Measurements from ENCODE around the gene BHLHE23.
A peak's percentile ranks its signal among the peaks of the same experiment; 100 is the strongest.

Gene BHLHE23

GRCh38 chr20:62994869-62995281 is 11.9 kb downstream of the BHLHE23 start:
- H2BK15ac ChIP-seq (ENCODE audit: low read length): peak overlapping the region; percentile 46
- H3K36me3 ChIP-seq (replicated peaks in 1 of 2; ENCODE audit: control insufficient read depth in 2 of 2, insufficient read depth in 2 of 2, low read length in 2 of 2): no peaks in the 10 kb centered on the region
- peak overlapping the region; percentile 7 for H2BK5ac ChIP-seq (ENCODE audit: low read length)
- H3K14ac ChIP-seq (ENCODE audit: low read length): no peak overlapping the region
- H3K4me1 ChIP-seq (ENCODE audit: control insufficient read depth in 2 of 2, insufficient read depth in 1 of 2, low read depth in 1 of 2, low read length in 2 of 2): peaks cover 2 to 11% of the 10 kb centered on the region in 2 donors
- no peak overlapping the region for H4K91ac ChIP-seq (ENCODE audit: low read depth, low read length, poor library complexity)
- H2BK12ac ChIP-seq (ENCODE audit: low read length): no peak overlapping the region
- H3K9me3 ChIP-seq (replicated peaks in 1 of 2; ENCODE audit: control insufficient read depth in 2 of 2, insufficient read depth in 1 of 2, low read depth in 1 of 2, low read length in 2 of 2): peaks cover 2 to 4% of the 10 kb centered on the region in 2 donors
- no peak overlapping the region for H2BK120ac ChIP-seq (ENCODE audit: low read depth, low read length)
- no peak overlapping the region for H4K8ac ChIP-seq (ENCODE audit: low read depth, low read length)
- H2AK5ac ChIP-seq (ENCODE audit: low read depth, low read length): no peak overlapping the region
- no peak for DNase-seq (ENCODE audit: low spot score)
- H3K9ac ChIP-seq (ENCODE audit: low read depth, low read length, poor library complexity): no peak overlapping the region
- H3K23ac ChIP-seq (ENCODE audit: low read depth, low read length, poor library complexity): peak overlapping the region; percentile 59
- H3K79me1 ChIP-seq (ENCODE audit: low read depth, low read length): no peaks in the 10 kb centered on the region
- peak overlapping the region; percentile 81 for H3K18ac ChIP-seq (ENCODE audit: low read length)
- H3K4me2 ChIP-seq (ENCODE audit: insufficient read depth, low read length, poor library complexity, severe bottlenecking): no peak overlapping the region
- WGBS, 2 donors (ENCODE audit: extremely low coverage in 2 of 2, insufficient read length in 2 of 2, insufficient replicate concordance in 1 of 2): no CpG with 5 or more reads among the region's 19 CpGs
- H3K27me3 ChIP-seq (ENCODE audit: control insufficient read depth in 3 of 3, insufficient read depth in 3 of 3, low read depth in 1 of 3, low read length in 3 of 3): peaks cover 0 to 89% (median 6%) of the 10 kb centered on the region in 3 experiments
- no peak overlapping the region for H3K4me3 ChIP-seq (ENCODE audit: low read length in 2 of 2)
- H3K27ac ChIP-seq (replicated peaks; ENCODE audit: low read length): no peak overlapping the region
- H3K4ac ChIP-seq (ENCODE audit: low read length): no peak overlapping the region
- peak overlapping the region; percentile 11 for H2AFZ ChIP-seq (ENCODE audit: low read length)

- Histone ChIP-seq H4K91ac (ENCODE audit: low read depth, low read length, poor library complexity) (no peak overlapping the region), H3K14ac (ENCODE audit: low read length) (peak overlapping the region; percentile 94), H3K4me1 (ENCODE audit: control insufficient read depth in 2 of 2, insufficient read depth in 1 of 2, low read depth in 1 of 2, low read length in 2 of 2) (peaks cover 2 to 11% of the 10 kb centered on the region in 2 donors), H3K4me3 (ENCODE audit: low read length in 2 of 2) (no peak overlapping the region), H3K4me2 (ENCODE audit: insufficient read depth, low read length, poor library complexity, severe bottlenecking) (no peak overlapping the region), H2BK12ac (ENCODE audit: low read length) (no peak overlapping the region), H3K36me3 (replicated peaks in 1 of 2; ENCODE audit: control insufficient read depth in 2 of 2, insufficient read depth in 2 of 2, low read length in 2 of 2) (no peaks in the 10 kb centered on the region), H3K23ac (ENCODE audit: low read depth, low read length, poor library complexity) (no peak overlapping the region), H3K79me1 (ENCODE audit: low read depth, low read length) (no peaks in the 10 kb centered on the region), H2AK5ac (ENCODE audit: low read depth, low read length) (no peak overlapping the region), H3K27ac (replicated peaks; ENCODE audit: low read length) (no peak overlapping the region), H3K4ac (ENCODE audit: low read length) (no peak overlapping the region), H2BK120ac (ENCODE audit: low read depth, low read length) (no peak overlapping the region), H3K9me3 (replicated peaks in 1 of 2; ENCODE audit: control insufficient read depth in 2 of 2, insufficient read depth in 1 of 2, low read depth in 1 of 2, low read length in 2 of 2) (no peaks in the 10 kb centered on the region), H2BK15ac (ENCODE audit: low read length) (peak overlapping the region; percentile 6), H3K27me3 (ENCODE audit: control insufficient read depth in 3 of 3, insufficient read depth in 3 of 3, low read depth in 1 of 3, low read length in 3 of 3) (peaks cover 0 to 85% (median 6%) of the 10 kb centered on the region in 3 experiments), H4K8ac (ENCODE audit: low read depth, low read length) (no peak overlapping the region), H3K9ac (ENCODE audit: low read depth, low read length, poor library complexity) (peak overlapping the region; percentile 44), H2BK5ac (ENCODE audit: low read length) (no peak overlapping the region), H3K18ac (ENCODE audit: low read length) (no peak overlapping the region), H2AFZ (ENCODE audit: low read length) (no peak overlapping the region)
- DNase-seq (ENCODE audit: low spot score): no peak
- WGBS, 2 donors (ENCODE audit: extremely low coverage in 2 of 2, insufficient read length in 2 of 2, insufficient replicate concordance in 1 of 2): no CpG with 5 or more reads among the region's 23 CpGs
Observed at GRCh38 chr20:62993856-62994494, 12.8 kb downstream of the BHLHE23 start.

GRCh38 chr20:62991863-62992262 is 14.9 kb downstream of the BHLHE23 start:
- Histone ChIP-seq H2AFZ (ENCODE audit: low read length) (no peak overlapping the region), H3K4me2 (ENCODE audit: insufficient read depth, low read length, poor library complexity, severe bottlenecking) (no peak overlapping the region), H3K4ac (ENCODE audit: low read length) (no peak overlapping the region), H3K36me3 (replicated peaks in 1 of 2; ENCODE audit: control insufficient read depth in 2 of 2, insufficient read depth in 2 of 2, low read length in 2 of 2) (no peaks in the 10 kb centered on the region), H2BK5ac (ENCODE audit: low read length) (no peak overlapping the region), H3K18ac (ENCODE audit: low read length) (no peak overlapping the region), H2AK5ac (ENCODE audit: low read depth, low read length) (no peak overlapping the region), H3K79me1 (ENCODE audit: low read depth, low read length) (no peaks in the 10 kb centered on the region), H4K8ac (ENCODE audit: low read depth, low read length) (no peak overlapping the region), H3K9ac (ENCODE audit: low read depth, low read length, poor library complexity) (no peak overlapping the region), H2BK15ac (ENCODE audit: low read length) (no peak overlapping the region), H3K27me3 (ENCODE audit: control insufficient read depth in 3 of 3, insufficient read depth in 3 of 3, low read depth in 1 of 3, low read length in 3 of 3) (peaks cover 0 to 65% (median 0%) of the 10 kb centered on the region in 3 experiments), H3K4me3 (ENCODE audit: low read length in 2 of 2) (no peak overlapping the region), H2BK120ac (ENCODE audit: low read depth, low read length) (no peak overlapping the region), H3K27ac (replicated peaks; ENCODE audit: low read length) (no peak overlapping the region), H3K9me3 (replicated peaks in 1 of 2; ENCODE audit: control insufficient read depth in 2 of 2, insufficient read depth in 1 of 2, low read depth in 1 of 2, low read length in 2 of 2) (no peaks in the 10 kb centered on the region), H2BK12ac (ENCODE audit: low read length) (no peak overlapping the region), H4K91ac (ENCODE audit: low read depth, low read length, poor library complexity) (no peak overlapping the region), H3K4me1 (ENCODE audit: control insufficient read depth in 2 of 2, insufficient read depth in 1 of 2, low read depth in 1 of 2, low read length in 2 of 2) (peaks cover 2 to 15% of the 10 kb centered on the region in 2 donors), H3K23ac (ENCODE audit: low read depth, low read length, poor library complexity) (no peak overlapping the region), H3K14ac (ENCODE audit: low read length) (no peak overlapping the region)
- WGBS, 2 donors (ENCODE audit: extremely low coverage in 2 of 2, insufficient read length in 2 of 2, insufficient replicate concordance in 1 of 2): no CpG with 5 or more reads among the region's 6 CpGs
- no peak for DNase-seq (ENCODE audit: low spot score)

GRCh38 chr20:62991196-62991807 is 15.5 kb downstream of the BHLHE23 start:
- no peaks in the 10 kb centered on the region for H3K9me3 ChIP-seq (replicated peaks in 1 of 2; ENCODE audit: control insufficient read depth in 2 of 2, insufficient read depth in 1 of 2, low read depth in 1 of 2, low read length in 2 of 2)
- no peak overlapping the region for H3K9ac ChIP-seq (ENCODE audit: low read depth, low read length, poor library complexity)
- H3K4me3 ChIP-seq (ENCODE audit: low read length in 2 of 2): no peak overlapping the region
- no peak overlapping the region for H2BK5ac ChIP-seq (ENCODE audit: low read length)
- no peak overlapping the region for H2AFZ ChIP-seq (ENCODE audit: low read length)
- no peaks in the 10 kb centered on the region for H3K36me3 ChIP-seq (replicated peaks in 1 of 2; ENCODE audit: control insufficient read depth in 2 of 2, insufficient read depth in 2 of 2, low read length in 2 of 2)
- no peak overlapping the region for H2BK120ac ChIP-seq (ENCODE audit: low read depth, low read length)
- H3K4ac ChIP-seq (ENCODE audit: low read length): no peak overlapping the region
- peaks cover 0 to 60% (median 0%) of the 10 kb centered on the region in 3 experiments for H3K27me3 ChIP-seq (ENCODE audit: control insufficient read depth in 3 of 3, insufficient read depth in 3 of 3, low read depth in 1 of 3, low read length in 3 of 3)
- H4K8ac ChIP-seq (ENCODE audit: low read depth, low read length): no peak overlapping the region
- H3K79me1 ChIP-seq (ENCODE audit: low read depth, low read length): no peaks in the 10 kb centered on the region
- H4K91ac ChIP-seq (ENCODE audit: low read depth, low read length, poor library complexity): no peak overlapping the region
- no peak overlapping the region for H3K27ac ChIP-seq (replicated peaks; ENCODE audit: low read length)
- no peak overlapping the region for H3K18ac ChIP-seq (ENCODE audit: low read length)
- H2AK5ac ChIP-seq (ENCODE audit: low read depth, low read length): no peak overlapping the region
- H3K23ac ChIP-seq (ENCODE audit: low read depth, low read length, poor library complexity): no peak overlapping the region
- no peak for DNase-seq (ENCODE audit: low spot score)
- WGBS, 2 donors (ENCODE audit: extremely low coverage in 2 of 2, insufficient read length in 2 of 2, insufficient replicate concordance in 1 of 2): no CpG with 5 or more reads among the region's 13 CpGs
- H3K14ac ChIP-seq (ENCODE audit: low read length): peak overlapping the region; percentile 57
- no peak overlapping the region for H3K4me2 ChIP-seq (ENCODE audit: insufficient read depth, low read length, poor library complexity, severe bottlenecking)
- H3K4me1 ChIP-seq (ENCODE audit: control insufficient read depth in 2 of 2, insufficient read depth in 1 of 2, low read depth in 1 of 2, low read length in 2 of 2): peaks cover 4 to 17% of the 10 kb centered on the region in 2 donors
- no peak overlapping the region for H2BK15ac ChIP-seq (ENCODE audit: low read length)
- no peak overlapping the region for H2BK12ac ChIP-seq (ENCODE audit: low read length)
